Stomach smooth muscle (tissue), 2 donors: ENCODE results near the gene LY6G5C.

Experiments
- H3K27ac ChIP-seq: one replicate; pipeline ENCODE4 v1.7.0; 2013; ENCODE audit warnings: mild to moderate bottlenecking, low read length, inconsistent platforms
- H3K27me3 ChIP-seq, 2 donors: one replicate each; pipeline ENCODE4 v1.7.0; 2013; ENCODE audit warnings: low read length in 2 of 2; ENCODE audit not compliant: insufficient read depth in 2 of 2, control insufficient read depth in 1 of 2
- H3K36me3 ChIP-seq, 2 donors: one replicate each; pipeline ENCODE4 v1.7.0; 2013; ENCODE audit warnings: low read length in 2 of 2; ENCODE audit not compliant: control insufficient read depth in 2 of 2, insufficient read depth in 2 of 2
- H3K4me1 ChIP-seq: one replicate; pipeline ENCODE4 v1.7.0; 2013; ENCODE audit warnings: low read length; ENCODE audit not compliant: control insufficient read depth, insufficient read depth
- H3K4me3 ChIP-seq, 2 donors: one replicate each; pipeline ENCODE4 v1.7.0; 2013; ENCODE audit warnings: low read length in 2 of 2
- H3K9ac ChIP-seq, 2 donors: one replicate each; pipeline ENCODE4 v1.7.0; 2013; ENCODE audit warnings: low read length in 2 of 2, mild to moderate bottlenecking in 1 of 2
- H3K9me3 ChIP-seq, 2 donors: one replicate each; pipeline ENCODE4 v1.7.0; 2013; ENCODE audit warnings: low read length in 2 of 2; ENCODE audit not compliant: control insufficient read depth in 2 of 2
- donor health status: healthy.
- donor health status: Pancreatic carcinoma.

LY6G5C gene

GRCh38 chr6:31659649-31660380 is 21.1 kb downstream of the LY6G5C start:
- H3K4me3 ChIP-seq: peak overlapping the region; percentile 96 to 97
- H3K27me3 ChIP-seq: no peaks in the 10 kb centered on the region
- peak overlapping the region; percentile 93 to 98 for H3K9ac ChIP-seq
- H3K9me3 ChIP-seq: no peaks in the 10 kb centered on the region
- H3K27ac ChIP-seq: peak overlapping the region; percentile 87
- H3K36me3 ChIP-seq: peaks cover 0 to 24% of the 10 kb centered on the region in 2 donors
- H3K4me1 ChIP-seq: peaks cover 54% of the 10 kb centered on the region

GRCh38 chr6:31658983-31659648 is 21.8 kb downstream of the LY6G5C start:
- peaks cover 0 to 24% of the 10 kb centered on the region in 2 donors for H3K36me3 ChIP-seq
- no peaks in the 10 kb centered on the region for H3K27me3 ChIP-seq
- H3K9me3 ChIP-seq: no peaks in the 10 kb centered on the region
- H3K4me3 ChIP-seq: peak overlapping the region; percentile 96 to 97
- H3K9ac ChIP-seq: peak overlapping the region; percentile 93 to 98
- peak overlapping the region; percentile 87 for H3K27ac ChIP-seq
- H3K4me1 ChIP-seq: peaks cover 50% of the 10 kb centered on the region

- no peak overlapping the region for H3K27ac ChIP-seq
- peaks cover 46% of the 10 kb centered on the region for H3K4me1 ChIP-seq
- peak overlapping the region in 1 of 2 donors; percentile 8 for H3K4me3 ChIP-seq
- H3K9ac ChIP-seq: peak overlapping the region; percentile 23 to 55
- H3K36me3 ChIP-seq: peaks cover 0 to 24% of the 10 kb centered on the region in 2 donors
- no peaks in the 10 kb centered on the region for H3K27me3 ChIP-seq
- H3K9me3 ChIP-seq: no peaks in the 10 kb centered on the region
Measured at GRCh38 chr6:31658158-31658688, 22.6 kb downstream of the LY6G5C start.

GRCh38 chr6:31657406-31658157 is 23.3 kb downstream of the LY6G5C start:
- Histone ChIP-seq H3K27ac (no peak overlapping the region), H3K4me1 (peaks cover 42% of the 10 kb centered on the region), H3K36me3 (peaks cover 0 to 24% of the 10 kb centered on the region in 2 donors), H3K9ac (peak overlapping the region in 1 of 2 donors; percentile 23), H3K27me3 (no peaks in the 10 kb centered on the region), H3K4me3 (no peak overlapping the region), H3K9me3 (no peaks in the 10 kb centered on the region)

- peaks cover 0 to 16% of the 10 kb centered on the region in 2 donors for H3K36me3 ChIP-seq
- H3K27ac ChIP-seq: no peak within 1 kb of the TSS
- no peak within 1 kb of the TSS for H3K9ac ChIP-seq
- H3K9me3 ChIP-seq: no peaks in the 10 kb centered on the region
- H3K4me3 ChIP-seq: no peak within 1 kb of the TSS
- peaks cover 44% of the 10 kb centered on the region for H3K4me1 ChIP-seq
- no peaks in the 10 kb centered on the region for H3K27me3 ChIP-seq
Measured at GRCh38 chr6:31655349-31656237, 25.3 kb downstream of the LY6G5C start, which contains the start of gene APOM. TSS of gene APOM (plus strand) at chr6:31655894. CDS start at chr6:31655967, 73 bp downstream.

- H3K27ac ChIP-seq: no peak overlapping the region
- H3K4me3 ChIP-seq: no peak overlapping the region
- peaks cover 0 to 16% of the 10 kb centered on the region in 2 donors for H3K36me3 ChIP-seq
- no peaks in the 10 kb centered on the region for H3K9me3 ChIP-seq
- H3K27me3 ChIP-seq: no peaks in the 10 kb centered on the region
- no peak overlapping the region for H3K9ac ChIP-seq
- peaks cover 40% of the 10 kb centered on the region for H3K4me1 ChIP-seq
Measured at GRCh38 chr6:31654574-31655348, 26.1 kb downstream of the LY6G5C start.

- no peaks in the 10 kb centered on the region for H3K27me3 ChIP-seq
Measured at GRCh38 chr6:31652925-31653724, 27.7 kb downstream of the LY6G5C start.

GRCh38 chr6:31651602-31652191 is 29.2 kb downstream of the LY6G5C start:
- peaks cover 20% of the 10 kb centered on the region for H3K4me1 ChIP-seq
- peak overlapping the region; percentile 78 to 96 for H3K4me3 ChIP-seq
- peak overlapping the region; percentile 84 to 99 for H3K9ac ChIP-seq
- H3K27me3 ChIP-seq: no peaks in the 10 kb centered on the region
- H3K36me3 ChIP-seq: peaks cover 26 to 30% of the 10 kb centered on the region in 2 donors
- peak overlapping the region; percentile 98 for H3K27ac ChIP-seq
- no peaks in the 10 kb centered on the region for H3K9me3 ChIP-seq

More at GRCh38 chr6:31652925-31653724, 27.7 kb downstream of the LY6G5C start:
- peak overlapping the region; percentile 78 to 96 for H3K4me3 ChIP-seq
- H3K36me3 ChIP-seq: peaks cover 16 to 28% of the 10 kb centered on the region in 2 donors
- H3K9ac ChIP-seq: peak overlapping the region; percentile 84 to 99
- peaks cover 25% of the 10 kb centered on the region for H3K4me1 ChIP-seq
- no peaks in the 10 kb centered on the region for H3K9me3 ChIP-seq
- peak overlapping the region; percentile 98 for H3K27ac ChIP-seq
